Measurements from ENCODE around the gene METTL5.

- TF ChIP-seq CTCF (IDR thresholded peaks at IDR 0.05) (no peak), POLR2A (IDR thresholded peaks at IDR 0.05) (no peak)
Measured at GRCh38 chr2:169772651-169773050, 52.1 kb downstream of the METTL5 start.

Measured in Peyer's patch (tissue), 4 donors.